Activated gamma-delta T cell treated with anti-CD3 and anti-CD28 coated beads, Interleukin-2, amount 50 U/mL, for 16 hours (primary cell): ENCODE measurements around the gene RNU11.
"Not testable (repeated sequence)": the region's sequence is repeated elsewhere in the genome, so short reads cannot be mapped to it uniquely, and the experiment has no call there.

Experiments used
- DNase-seq: peaks from one replicate; pipeline ENCODE4 v3.0.0-alpha.2; 2020; ENCODE audit warnings: low read depth

RNU11 gene

GRCh38 chr1:28663871-28664470, 15.6 kb downstream of the RNU11 start:
- DNase-seq: no peak

GRCh38 chr1:28666806-28667205, 18.4 kb downstream of the RNU11 start:
- no peak for DNase-seq

GRCh38 chr1:28668191-28668955, 20.0 kb downstream of the RNU11 start, which contains the start of gene GMEB1:
TSS of gene GMEB1 (plus strand) at chr1:28668784. CDS start at chr1:28683613, 14,829 bp downstream.
- DNase-seq: peak; percentile 75

- DNase-seq: no peak
Measured at GRCh38 chr1:28668956-28669723, 20.7 kb downstream of the RNU11 start.

- no peak for DNase-seq
Measured at GRCh38 chr1:28671254-28671780, 22.9 kb downstream of the RNU11 start.

- DNase-seq: not testable (repeated sequence)
Measured at GRCh38 chr1:28672971-28673370, 24.6 kb downstream of the RNU11 start.

- no peak for DNase-seq
Measured at GRCh38 chr1:28675924-28676257, 27.5 kb downstream of the RNU11 start.

GRCh38 chr1:28680151-28680550, 31.8 kb downstream of the RNU11 start:
- no peak for DNase-seq

- no peak for DNase-seq
Measured at GRCh38 chr1:28682840-28683239, 34.4 kb downstream of the RNU11 start.

GRCh38 chr1:28684937-28685336, 36.5 kb downstream of the RNU11 start:
- no peak for DNase-seq

GRCh38 chr1:28691627-28692026, 43.2 kb downstream of the RNU11 start:
- not testable (repeated sequence) for DNase-seq
